Fibroblast of the conjunctiva (primary cell): ENCODE results near the gene CYP19A1.

Experiments used
- DNase-seq: peaks from one replicate; pipeline ENCODE4 v3.0.0-alpha.2; 2010; ENCODE audit warnings: low read depth

The CYP19A1 gene

GRCh38 chr15:51359981-51360380, 21.6 kb upstream of the CYP19A1 start:
- DNase-seq: no peak

DNA sequence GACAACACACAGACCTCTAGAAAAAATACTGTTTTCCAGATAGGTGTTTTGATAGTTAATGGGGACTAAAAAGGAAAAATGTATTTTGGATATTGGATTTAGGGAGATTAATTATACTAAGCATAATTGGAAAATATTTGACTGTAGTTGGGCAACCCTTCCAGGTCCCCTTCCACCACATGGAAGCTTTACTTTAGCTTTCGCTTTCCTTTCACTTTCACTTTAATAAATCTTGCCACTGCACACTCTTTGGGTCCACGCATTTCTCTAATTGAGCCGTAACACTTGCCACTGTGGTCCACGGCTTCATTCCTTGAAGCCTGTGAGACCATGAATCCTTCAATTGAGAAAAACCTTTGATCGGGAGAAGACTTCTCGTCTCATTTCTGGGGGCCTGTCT, 18.6 kb upstream of the CYP19A1 start:
- no peak for DNase-seq

GRCh38 chr15:51356147-51356546, 17.8 kb upstream of the CYP19A1 start:
- no peak for DNase-seq

DNA sequence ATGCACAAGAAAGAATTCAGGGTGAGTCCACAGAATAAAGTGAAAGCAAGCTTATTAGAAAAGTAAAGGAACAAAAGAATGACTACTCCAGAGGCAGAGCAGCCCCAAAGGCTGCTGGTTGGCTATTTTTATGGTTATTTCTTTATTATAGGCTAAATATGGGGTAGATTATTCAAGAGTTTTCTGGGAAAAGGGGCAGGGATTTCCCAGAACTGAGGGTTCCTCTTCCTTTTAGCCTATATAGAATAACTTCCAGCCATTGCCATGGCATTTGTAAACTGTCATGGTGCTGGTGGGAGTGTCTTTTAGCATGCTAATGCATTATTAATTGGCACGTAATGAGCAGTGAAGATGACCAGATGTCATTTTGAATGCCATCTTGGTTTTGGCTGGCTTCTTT, 16.7 kb upstream of the CYP19A1 start:
- no peak for DNase-seq

GRCh38 chr15:51353976-51354375, 15.6 kb upstream of the CYP19A1 start:
- no peak for DNase-seq

DNA sequence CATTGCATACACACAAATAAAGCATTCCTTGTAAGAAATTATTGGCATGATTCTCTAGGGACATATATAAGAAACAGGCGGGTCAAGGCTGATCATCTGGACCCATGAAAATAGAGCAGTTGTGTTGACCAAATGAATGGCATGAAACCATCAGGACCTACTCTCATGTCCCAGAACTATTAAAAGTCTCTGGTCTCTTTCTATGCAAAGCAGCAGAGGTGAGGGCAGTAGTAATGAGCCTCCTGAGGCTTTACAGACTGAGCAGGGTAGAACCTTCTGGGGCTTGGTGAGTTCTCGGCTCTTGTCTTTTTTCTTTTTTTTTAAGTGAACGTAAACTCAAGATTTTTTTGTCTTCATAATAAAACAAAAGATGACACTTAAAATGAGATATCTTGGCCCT, 12.3 kb upstream of the CYP19A1 start:
- no peak for DNase-seq

DNA sequence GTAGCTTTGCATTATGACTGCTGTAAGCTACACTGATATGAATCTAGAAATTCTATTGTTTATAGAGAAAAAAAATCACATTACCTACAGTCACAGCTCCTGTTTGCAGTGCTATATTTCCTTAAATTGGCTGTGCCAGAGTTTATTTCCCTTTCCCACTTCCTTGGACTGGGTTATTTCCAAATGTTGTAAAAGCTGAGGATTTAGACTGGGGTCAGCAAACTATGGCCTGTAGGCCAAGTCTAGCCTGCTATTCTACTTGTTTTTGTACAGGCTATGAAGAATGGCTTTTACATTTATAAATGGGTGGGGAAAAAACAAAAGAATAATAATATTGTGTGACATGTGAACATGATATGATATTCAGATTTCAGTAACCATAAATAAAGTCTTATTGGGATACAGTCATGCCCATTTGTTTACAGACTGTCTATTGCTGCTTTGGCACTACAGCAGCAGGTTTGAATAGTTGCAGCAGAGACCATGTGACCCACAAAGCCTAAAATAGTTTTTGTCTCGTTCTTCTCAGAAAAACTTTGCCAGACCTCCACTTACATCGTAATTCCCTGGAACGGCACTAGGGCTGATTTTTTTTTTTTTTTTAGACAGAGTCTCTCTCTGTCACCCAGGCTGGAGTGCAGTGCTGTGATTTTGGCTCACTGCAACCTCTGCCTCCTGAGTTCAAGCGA, 10.9 kb upstream of the CYP19A1 start:
- DNase-seq: no peak

- no peak for DNase-seq
These were observed 10.3 kb upstream of the CYP19A1 start for GRCh38 chr15:51348688-51349087.

DNA sequence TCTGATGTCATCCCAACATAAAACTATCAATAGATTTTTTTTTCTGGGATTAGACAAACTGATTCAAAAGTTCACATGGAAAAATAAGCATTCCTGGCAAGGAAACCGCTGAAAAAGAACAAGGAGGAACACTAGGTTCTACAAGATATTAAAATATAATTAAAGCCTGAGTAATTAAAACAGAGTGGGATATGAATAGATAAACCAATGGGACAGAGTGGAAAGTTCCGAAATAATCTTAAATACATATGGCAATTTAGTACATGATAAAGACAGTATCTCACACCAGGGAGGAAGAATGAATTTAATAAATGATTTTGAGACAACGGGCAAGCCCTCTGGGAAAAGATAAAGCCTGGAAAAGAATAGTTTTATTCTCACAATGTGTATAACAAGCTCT, 7.7 kb upstream of the CYP19A1 start:
- DNase-seq: no peak

GRCh38 chr15:51343466-51343865, 5.1 kb upstream of the CYP19A1 start:
- no peak for DNase-seq

DNA sequence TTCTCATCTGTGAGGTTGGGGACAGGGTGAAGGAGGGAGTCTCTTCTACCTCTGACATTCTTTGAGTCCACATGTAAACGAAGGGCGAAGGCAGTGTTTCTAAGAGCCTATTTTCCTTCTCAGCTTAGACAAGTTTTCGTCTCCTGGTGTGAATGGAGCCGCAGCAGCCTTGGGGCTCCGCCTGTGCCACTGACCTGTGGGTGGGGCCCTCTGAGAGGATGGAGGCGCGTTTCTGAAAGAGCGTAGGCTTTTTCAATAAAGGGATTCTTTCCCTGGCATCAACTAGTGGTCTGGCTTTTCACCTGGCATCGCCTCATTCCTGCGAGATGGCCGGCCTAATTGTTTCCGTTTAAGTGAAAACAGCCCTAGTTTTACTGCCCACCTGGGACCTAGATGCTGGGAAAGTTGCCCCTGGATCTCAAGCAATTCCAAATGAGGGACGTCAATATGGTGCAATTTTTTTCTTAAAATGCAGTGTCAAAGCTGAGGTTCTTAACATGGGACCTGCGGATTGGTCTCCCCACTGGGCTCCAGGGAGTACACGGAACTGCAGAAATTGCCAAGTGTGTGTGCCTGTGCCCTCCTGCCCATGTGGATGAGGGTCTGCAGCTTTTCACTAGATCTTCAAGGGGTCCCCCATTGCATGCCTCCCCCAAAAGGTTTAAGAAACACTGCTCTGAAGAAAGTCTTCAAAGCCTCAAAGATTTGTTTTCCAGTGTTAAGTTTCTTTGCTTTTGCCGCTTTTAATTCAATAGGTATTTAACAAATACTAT, 4.0 kb upstream of the CYP19A1 start:
- DNase-seq: no peak

- DNase-seq: no peak
These were observed 3.2 kb upstream of the CYP19A1 start, which contains the start of gene GLDN for GRCh38 chr15:51341366-51342226. TSS of gene GLDN (plus strand) at chr15:51341655. CDS start at chr15:51341685, 30 bp downstream.

- DNase-seq: no peak
These were observed 2.6 kb downstream of the CYP19A1 start for GRCh38 chr15:51335538-51336410.

DNA sequence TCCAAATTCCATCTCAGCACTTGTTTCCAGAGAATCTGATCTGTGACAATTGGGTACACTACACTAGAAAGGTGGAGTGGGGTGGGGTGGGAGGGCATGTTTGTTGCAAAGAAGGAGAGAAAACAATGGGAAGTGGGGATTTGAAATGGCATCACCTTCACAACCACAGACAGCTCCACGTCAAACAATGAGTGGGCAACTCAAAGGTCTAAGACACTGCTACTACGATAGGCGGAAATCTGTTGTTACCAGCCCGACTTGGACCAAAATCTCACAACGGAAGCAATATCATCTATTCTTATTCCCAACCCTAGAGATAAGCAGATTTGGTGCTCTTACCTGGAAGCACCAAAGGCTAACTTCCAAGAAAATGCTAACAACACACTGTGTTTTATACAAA, 3.3 kb downstream of the CYP19A1 start:
- DNase-seq: no peak

- no peak for DNase-seq
These were observed 4.4 kb downstream of the CYP19A1 start for GRCh38 chr15:51334011-51334451.

DNA sequence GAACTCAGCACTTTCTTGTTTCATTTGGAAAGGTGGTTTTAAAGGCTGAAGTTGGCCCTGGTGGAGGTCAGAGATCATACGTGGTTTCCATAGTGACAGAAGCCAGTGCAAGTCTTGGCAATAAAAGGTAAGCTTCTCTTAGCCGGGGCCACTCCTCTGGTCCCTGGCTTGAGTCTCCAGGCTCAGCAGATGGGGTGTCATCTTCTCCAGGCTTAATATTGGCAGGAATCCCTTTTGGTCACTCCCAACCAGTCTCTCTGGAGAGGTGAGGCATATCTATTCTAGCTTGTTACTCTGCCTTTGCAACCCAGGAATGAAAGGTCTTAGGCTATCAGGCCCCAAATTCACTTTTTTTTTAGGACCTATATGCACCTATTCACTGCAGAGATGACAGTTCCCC, 4.8 kb downstream of the CYP19A1 start:
- no peak for DNase-seq

- DNase-seq: no peak
These were observed 5.9 kb downstream of the CYP19A1 start for GRCh38 chr15:51332206-51333147.

- DNase-seq: no peak
These were observed 7.3 kb downstream of the CYP19A1 start for GRCh38 chr15:51331141-51331540.

- DNase-seq: no peak
These were observed 9.5 kb downstream of the CYP19A1 start for GRCh38 chr15:51328926-51329325.

DNA sequence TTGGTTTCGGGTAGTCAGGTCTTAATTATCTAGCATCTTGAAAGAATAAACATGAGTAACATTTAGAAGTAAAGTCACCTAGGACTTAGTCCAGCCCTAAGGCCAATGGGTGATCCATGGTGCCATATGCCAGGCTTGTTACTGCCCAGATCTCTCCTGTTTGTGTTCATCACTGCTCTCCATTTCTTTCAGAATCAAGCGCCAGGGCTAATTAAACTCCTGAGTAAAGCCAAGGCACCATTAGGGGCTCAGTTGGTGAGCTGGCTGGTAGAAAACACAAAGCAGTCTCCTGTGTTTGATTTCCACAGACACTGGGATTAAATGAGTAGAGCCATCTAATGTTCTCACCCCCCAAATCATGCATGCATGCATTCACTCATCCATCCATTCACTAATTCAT, 11.3 kb downstream of the CYP19A1 start:
- DNase-seq: no peak
